B cell (primary cell): ENCODE measurements around the gene CCDC74A.
"Not testable (repeated sequence)": the region's sequence is repeated elsewhere in the genome, so short reads cannot be mapped to it uniquely, and the experiment has no call there.

Experiments used
- EZH2 ChIP-seq: IDR thresholded peaks from 2 replicates; pipeline ENCODE4 v1.6.1; 2012; ENCODE audit warnings: borderline replicate concordance, low read depth, mild to moderate bottlenecking, moderate library complexity, low read length; ENCODE audit not compliant: insufficient read depth, poor library complexity, severe bottlenecking
- TF ChIP-seq, protein P1 (sequence below): fragments of 200-600 bp; IDR thresholded peaks from one replicate; pipeline ENCODE4 v1.8.0; 2022; ENCODE audit warnings: antibody characterized with exemption, mild to moderate bottlenecking

DNA sequence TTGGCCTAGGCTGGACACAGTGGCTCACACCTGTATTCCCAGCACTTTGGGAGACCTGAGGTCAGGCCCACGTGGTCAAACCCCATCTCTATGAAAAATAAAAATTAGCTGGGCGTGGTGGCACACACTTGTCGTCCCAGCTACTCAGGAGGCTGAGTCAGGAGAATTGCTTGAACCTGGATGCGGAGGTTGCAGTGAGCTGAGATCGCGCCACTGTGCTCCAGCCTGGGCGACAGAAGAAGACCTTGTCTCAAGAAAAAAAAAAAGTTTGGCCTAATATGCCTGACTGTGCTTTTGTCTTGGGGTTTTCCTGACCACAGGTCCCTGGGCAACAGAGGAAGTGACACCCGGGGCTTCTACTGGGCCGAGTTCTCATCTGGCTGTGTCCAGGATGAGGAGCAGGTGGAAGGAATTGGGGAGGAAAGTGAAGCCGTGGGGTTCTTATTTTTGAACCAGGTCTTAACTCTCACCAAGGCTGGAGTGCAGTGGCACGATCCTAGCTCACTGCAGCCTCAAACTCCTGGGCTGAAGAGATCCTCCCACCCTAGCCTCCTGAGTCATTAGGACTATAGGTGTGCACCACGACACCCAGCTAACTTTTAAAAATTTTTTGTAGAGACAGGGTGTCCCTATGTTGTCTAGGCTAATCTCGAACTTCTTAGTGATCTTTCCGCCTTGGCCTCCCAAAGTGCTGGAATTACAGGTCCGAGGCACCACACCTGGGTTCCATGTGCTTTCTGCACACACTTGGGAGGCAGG, 13.1 kb upstream of the CCDC74A start:
- TF ChIP-seq, protein P1, sequence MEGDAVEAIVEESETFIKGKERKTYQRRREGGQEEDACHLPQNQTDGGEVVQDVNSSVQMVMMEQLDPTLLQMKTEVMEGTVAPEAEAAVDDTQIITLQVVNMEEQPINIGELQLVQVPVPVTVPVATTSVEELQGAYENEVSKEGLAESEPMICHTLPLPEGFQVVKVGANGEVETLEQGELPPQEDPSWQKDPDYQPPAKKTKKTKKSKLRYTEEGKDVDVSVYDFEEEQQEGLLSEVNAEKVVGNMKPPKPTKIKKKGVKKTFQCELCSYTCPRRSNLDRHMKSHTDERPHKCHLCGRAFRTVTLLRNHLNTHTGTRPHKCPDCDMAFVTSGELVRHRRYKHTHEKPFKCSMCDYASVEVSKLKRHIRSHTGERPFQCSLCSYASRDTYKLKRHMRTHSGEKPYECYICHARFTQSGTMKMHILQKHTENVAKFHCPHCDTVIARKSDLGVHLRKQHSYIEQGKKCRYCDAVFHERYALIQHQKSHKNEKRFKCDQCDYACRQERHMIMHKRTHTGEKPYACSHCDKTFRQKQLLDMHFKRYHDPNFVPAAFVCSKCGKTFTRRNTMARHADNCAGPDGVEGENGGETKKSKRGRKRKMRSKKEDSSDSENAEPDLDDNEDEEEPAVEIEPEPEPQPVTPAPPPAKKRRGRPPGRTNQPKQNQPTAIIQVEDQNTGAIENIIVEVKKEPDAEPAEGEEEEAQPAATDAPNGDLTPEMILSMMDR: not testable (repeated sequence)
- not testable (repeated sequence) for TF ChIP-seq EZH2
